Neural cell (in vitro differentiated cells): Measurements from ENCODE around the gene SLC9A3.

Experiments used
- CTCF ChIP-seq: fragments of 450-650 bp; IDR thresholded peaks from 2 replicates; pipeline ENCODE4 v1.5.1; 2014; ENCODE audit warnings: antibody characterized with exemption, mild to moderate bottlenecking, moderate library complexity; ENCODE audit not compliant: poor library complexity, severe bottlenecking
- EP300 ChIP-seq: fragments of 450-650 bp; conservative IDR thresholded peaks from 2 replicates; pipeline ENCODE4 v1.6.1; 2014; ENCODE audit warnings: antibody characterized with exemption, mild to moderate bottlenecking, moderate library complexity; ENCODE audit not compliant: poor library complexity, severe bottlenecking
- EZH2 ChIP-seq: fragments of 200-600, 300-800 bp; shearing (Covaris generic), sonication (generic); IDR thresholded peaks from 2 replicates; pipeline ENCODE4 v1.6.1; 2014; ENCODE audit warnings: antibody characterized with exemption, low read length, borderline replicate concordance, mild to moderate bottlenecking; ENCODE audit not compliant: insufficient read depth, poor library complexity, severe bottlenecking
- POLR2AphosphoS5 ChIP-seq: IDR thresholded peaks from 2 replicates; pipeline ENCODE4 v1.6.1; 2012
- RAD21 ChIP-seq: fragments of 450-650 bp; conservative IDR thresholded peaks from 2 replicates; pipeline ENCODE4 v1.6.1; 2014; ENCODE audit warnings: antibody characterized with exemption, mild to moderate bottlenecking, moderate library complexity
- TAF1 ChIP-seq: IDR thresholded peaks from 2 replicates; pipeline ENCODE4 v1.6.1; 2012; ENCODE audit warnings: low read depth

DNA sequence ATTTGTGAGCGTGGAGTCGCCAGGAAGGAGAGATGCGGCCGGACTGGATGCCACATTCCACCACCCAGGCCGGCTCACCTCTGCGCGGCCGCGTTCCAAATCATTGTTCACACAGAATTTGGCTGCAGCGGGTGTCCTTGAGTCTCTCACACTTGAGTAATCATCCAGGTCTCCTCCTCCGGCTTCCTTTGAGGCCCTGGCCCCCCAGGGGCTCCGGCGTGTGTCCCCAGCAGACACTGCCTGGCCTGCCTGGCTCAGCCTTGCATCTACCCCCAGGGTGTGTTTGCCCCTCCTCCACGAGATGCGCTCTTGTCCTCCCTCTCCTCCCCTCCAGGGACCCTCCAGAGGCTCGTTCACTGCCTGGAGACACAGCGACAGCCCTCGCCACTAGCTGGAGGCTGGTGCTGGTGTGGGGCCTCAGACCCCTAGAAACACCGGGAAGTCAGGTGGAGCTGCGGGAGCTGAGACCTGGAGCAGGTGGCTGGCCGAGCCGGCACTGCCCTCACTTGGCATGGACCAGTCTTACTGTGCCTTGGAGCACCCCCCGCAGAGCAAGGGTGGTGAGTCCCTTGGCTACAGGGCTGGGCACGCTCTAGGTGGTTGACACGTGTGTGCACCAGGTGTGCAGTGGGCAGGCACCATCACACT is 7.0 kb upstream of the SLC9A3 start:
- no peak for TF ChIP-seq CTCF
- TF ChIP-seq POLR2AphosphoS5 = no peak
- no peak for TF ChIP-seq EP300
- no peak for TF ChIP-seq RAD21
- no peak for TF ChIP-seq TAF1
- no peak for TF ChIP-seq EZH2
